Measurements from ENCODE around the gene BCAS3. TPM values are rescaled to one million over a fixed set of nuclear protein-coding genes. Genes with fewer than 3 reads are reported as not detected.

Gene BCAS3
- total RNA-seq, 1 donor from 2014 or later, result 29.6 TPM

DNA sequence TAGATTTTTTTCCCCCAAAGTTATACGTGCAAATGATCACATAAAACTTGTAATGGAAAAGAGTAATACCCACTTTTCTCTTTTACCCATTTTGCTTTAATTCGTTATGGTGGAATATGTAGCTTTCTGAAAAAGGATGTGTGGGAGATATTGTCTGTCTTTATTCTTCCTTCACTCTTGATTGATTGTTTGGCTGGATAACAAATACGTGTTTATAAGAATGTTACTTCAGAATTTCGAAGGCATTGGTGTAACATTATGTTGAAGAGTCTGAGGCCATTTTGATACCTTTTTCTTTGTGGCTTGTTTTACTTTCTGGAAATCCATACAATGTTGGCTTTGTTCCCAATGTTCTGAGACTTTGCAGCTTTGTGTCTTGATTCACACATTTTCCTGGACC is 71.4 kb downstream of the BCAS3 start:
- TF ChIP-seq, protein P1, sequence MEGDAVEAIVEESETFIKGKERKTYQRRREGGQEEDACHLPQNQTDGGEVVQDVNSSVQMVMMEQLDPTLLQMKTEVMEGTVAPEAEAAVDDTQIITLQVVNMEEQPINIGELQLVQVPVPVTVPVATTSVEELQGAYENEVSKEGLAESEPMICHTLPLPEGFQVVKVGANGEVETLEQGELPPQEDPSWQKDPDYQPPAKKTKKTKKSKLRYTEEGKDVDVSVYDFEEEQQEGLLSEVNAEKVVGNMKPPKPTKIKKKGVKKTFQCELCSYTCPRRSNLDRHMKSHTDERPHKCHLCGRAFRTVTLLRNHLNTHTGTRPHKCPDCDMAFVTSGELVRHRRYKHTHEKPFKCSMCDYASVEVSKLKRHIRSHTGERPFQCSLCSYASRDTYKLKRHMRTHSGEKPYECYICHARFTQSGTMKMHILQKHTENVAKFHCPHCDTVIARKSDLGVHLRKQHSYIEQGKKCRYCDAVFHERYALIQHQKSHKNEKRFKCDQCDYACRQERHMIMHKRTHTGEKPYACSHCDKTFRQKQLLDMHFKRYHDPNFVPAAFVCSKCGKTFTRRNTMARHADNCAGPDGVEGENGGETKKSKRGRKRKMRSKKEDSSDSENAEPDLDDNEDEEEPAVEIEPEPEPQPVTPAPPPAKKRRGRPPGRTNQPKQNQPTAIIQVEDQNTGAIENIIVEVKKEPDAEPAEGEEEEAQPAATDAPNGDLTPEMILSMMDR (IDR thresholded peaks at IDR 0.05), result no peak
- ATAC-seq, result no peak
- no peak overlapping the region for H3K27ac ChIP-seq
- no peak overlapping the region for H3K4me3 ChIP-seq
- intact Hi-C loops (cut with DNase I), result no loop called here
- no peaks in the 10 kb centered on the region for H3K36me3 ChIP-seq
- peaks cover 5% of the 10 kb centered on the region for H3K9me3 ChIP-seq
- H3K27me3 ChIP-seq (ENCODE audit: low read depth), result no peaks in the 10 kb centered on the region
- DNase-seq, result no peak
- peaks cover 9% of the 10 kb centered on the region for H3K4me1 ChIP-seq

- H3K4me3 ChIP-seq, result no peak overlapping the region
- ATAC-seq (no peak), DNase-seq (no peak)
- H3K4me1 ChIP-seq, result peaks cover 2% of the 10 kb centered on the region
- H3K9me3 ChIP-seq, result peaks cover 5% of the 10 kb centered on the region
- no peak overlapping the region for H3K27ac ChIP-seq
- H3K36me3 ChIP-seq, result no peaks in the 10 kb centered on the region
- no peaks in the 10 kb centered on the region for H3K27me3 ChIP-seq (ENCODE audit: low read depth)
- intact Hi-C loops (cut with DNase I), result no loop called here
- TF ChIP-seq, protein P1 (IDR thresholded peaks at IDR 0.05), result no peak
Measured at GRCh38 chr17:60749708-60750107, 72.1 kb downstream of the BCAS3 start.

DNA sequence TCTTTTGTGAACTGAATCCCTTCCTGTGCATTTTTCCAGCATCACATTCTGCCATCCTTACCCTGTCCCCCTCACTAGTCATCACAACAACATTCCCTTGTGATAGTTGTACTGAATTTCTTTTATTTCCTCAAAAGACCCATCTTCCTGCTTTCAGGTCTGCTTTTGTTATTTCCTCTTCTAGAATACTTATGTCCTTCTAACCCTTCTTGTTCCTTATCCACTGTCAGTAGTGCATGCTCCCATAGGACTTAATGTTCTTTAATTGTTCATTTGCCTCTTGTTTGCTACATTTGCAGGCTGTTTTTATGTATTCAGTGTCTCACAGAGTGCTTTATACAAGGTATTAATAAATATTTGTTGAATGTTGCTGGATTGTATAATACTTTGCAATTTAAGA is 73.0 kb downstream of the BCAS3 start:
- ATAC-seq (no peak), DNase-seq (no peak)
- Histone ChIP-seq H3K9me3 (peaks cover 5% of the 10 kb centered on the region), H3K4me1 (no peaks in the 10 kb centered on the region), H3K27me3 (ENCODE audit: low read depth) (no peaks in the 10 kb centered on the region), H3K4me3 (no peak overlapping the region), H3K27ac (no peak overlapping the region), H3K36me3 (no peaks in the 10 kb centered on the region)
- TF ChIP-seq, protein P1 (IDR thresholded peaks at IDR 0.05), result no peak
- intact Hi-C loops (cut with DNase I), result no loop called here

DNA sequence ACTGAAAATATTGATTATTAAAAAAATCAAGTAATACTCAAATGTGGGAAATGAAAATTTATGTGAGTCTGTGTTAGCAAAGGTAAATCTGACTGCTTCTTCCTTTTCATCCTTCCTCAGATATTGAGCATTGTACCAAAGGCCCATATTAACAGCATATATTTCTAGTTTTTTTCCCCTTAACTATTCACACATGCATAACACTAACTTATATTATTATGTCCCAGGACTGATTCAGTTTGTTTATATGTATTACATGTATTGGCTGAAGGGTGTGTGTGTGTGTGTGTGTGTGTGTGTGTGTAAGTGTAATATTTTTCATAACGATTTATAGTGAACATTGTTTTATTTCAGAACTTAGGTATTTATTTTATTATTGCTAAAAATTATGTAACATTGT is 74.2 kb downstream of the BCAS3 start:
- H3K27me3 ChIP-seq (ENCODE audit: low read depth), result no peaks in the 10 kb centered on the region
- no peak for ATAC-seq
- peaks cover 5% of the 10 kb centered on the region for H3K9me3 ChIP-seq
- H3K27ac ChIP-seq, result no peak overlapping the region
- TF ChIP-seq, protein P1 (IDR thresholded peaks at IDR 0.05), result no peak
- no peak overlapping the region for H3K4me3 ChIP-seq
- H3K36me3 ChIP-seq, result no peaks in the 10 kb centered on the region
- intact Hi-C loops (cut with DNase I), result no loop called here
- DNase-seq, result no peak
- no peaks in the 10 kb centered on the region for H3K4me1 ChIP-seq

DNA sequence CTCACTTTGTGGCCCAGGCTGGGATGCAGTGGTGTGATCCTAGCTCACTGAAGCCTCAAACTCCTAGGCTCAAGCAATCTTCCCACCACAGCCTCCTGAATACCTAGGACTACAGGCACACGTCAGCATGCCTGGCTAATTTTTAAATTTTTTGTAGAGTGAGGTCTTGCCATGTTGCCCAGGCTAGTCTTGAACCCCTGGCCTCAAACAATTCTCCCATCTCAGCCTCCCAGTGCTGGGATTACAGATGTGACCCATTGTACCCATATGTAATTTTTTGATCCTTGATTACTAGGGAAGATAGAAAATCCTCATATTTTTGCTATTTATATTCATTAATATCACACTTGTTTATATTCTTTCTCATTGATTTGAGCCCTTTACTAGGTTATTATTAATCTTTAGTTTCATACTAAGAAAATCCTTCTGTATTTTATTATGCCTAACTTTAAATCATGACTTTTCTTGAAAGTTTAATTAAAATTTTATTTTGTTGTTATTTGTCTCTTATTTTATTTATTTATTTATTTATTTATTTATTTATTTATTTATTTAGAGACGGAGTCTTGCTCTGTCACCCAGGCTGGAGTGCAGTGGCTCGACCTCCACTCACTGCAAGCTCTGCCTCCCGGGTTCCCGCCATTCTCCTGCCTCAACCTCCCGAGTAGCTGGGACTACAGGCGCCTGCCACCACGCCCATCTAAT is 75.4 kb downstream of the BCAS3 start:
- H3K36me3 ChIP-seq, result no peaks in the 10 kb centered on the region
- DNase-seq (no peak), ATAC-seq (no peak)
- H3K4me3 ChIP-seq, result no peak overlapping the region
- TF ChIP-seq, protein P1 (IDR thresholded peaks at IDR 0.05), result no peak
- intact Hi-C loops (cut with DNase I), result no loop called here
- no peaks in the 10 kb centered on the region for H3K27me3 ChIP-seq (ENCODE audit: low read depth)
- peaks cover 5% of the 10 kb centered on the region for H3K9me3 ChIP-seq
- no peaks in the 10 kb centered on the region for H3K4me1 ChIP-seq
- H3K27ac ChIP-seq, result no peak overlapping the region
